ENCODE results near the gene CBX7.

Gene CBX7

GRCh38 chr22:39122772-39123470 is 29.6 kb downstream of the CBX7 start:
- no peak for DNase-seq

- no peak for DNase-seq
Measured at GRCh38 chr22:39120983-39121382, 31.5 kb downstream of the CBX7 start.

GRCh38 chr22:39117585-39118191 is 34.8 kb downstream of the CBX7 start:
- no peak for DNase-seq

- DNase-seq = no peak
Measured at GRCh38 chr22:39115977-39116621, 36.4 kb downstream of the CBX7 start.

GRCh38 chr22:39115570-39115969 is 36.9 kb downstream of the CBX7 start:
- no peak for DNase-seq

GRCh38 chr22:39114112-39114511 is 38.4 kb downstream of the CBX7 start:
- DNase-seq = no peak

GRCh38 chr22:39110631-39111561 is 41.6 kb downstream of the CBX7 start:
- DNase-seq = no peak

GRCh38 chr22:39109361-39109760 is 43.1 kb downstream of the CBX7 start:
- no peak for DNase-seq

- DNase-seq = no peak
Measured at GRCh38 chr22:39108487-39108886, 44.0 kb downstream of the CBX7 start.

GRCh38 chr22:39106326-39106725 is 46.2 kb downstream of the CBX7 start:
- no peak for DNase-seq

- DNase-seq = no peak
Measured at GRCh38 chr22:39103431-39103830, 49.0 kb downstream of the CBX7 start.

GRCh38 chr22:39101226-39101625 is 51.3 kb downstream of the CBX7 start:
- DNase-seq = no peak

- no peak for DNase-seq
Measured at GRCh38 chr22:39098576-39098975, 53.9 kb downstream of the CBX7 start.

- DNase-seq = no peak
Measured at GRCh38 chr22:39098026-39098425, 54.5 kb downstream of the CBX7 start.

GRCh38 chr22:39097098-39098020 is 55.1 kb downstream of the CBX7 start, which contains the start of gene APOBEC3H:
TSS of gene APOBEC3H (plus strand) at chr22:39097244. CDS start at chr22:39100279, 3,035 bp downstream.
- DNase-seq = no peak

- no peak for DNase-seq
Measured at GRCh38 chr22:39095971-39096370, 56.5 kb downstream of the CBX7 start.

- DNase-seq = no peak
Measured at GRCh38 chr22:39094717-39095389, 57.6 kb downstream of the CBX7 start.

- DNase-seq = no peak
Measured at GRCh38 chr22:39092111-39092862, 60.2 kb downstream of the CBX7 start.

- DNase-seq = no peak
Measured at GRCh38 chr22:39091126-39092081, 61.1 kb downstream of the CBX7 start.

Data from NCI-H2029 (cell line).